Measurements from ENCODE around the gene ROCK2. TPM values are rescaled to one million over a fixed set of nuclear protein-coding genes. Genes with fewer than 3 reads are reported as not detected.

Gene ROCK2
- total RNA-seq, 1 donor from 2014 or later = 36.1 TPM

GRCh38 chr2:11366326-11366741, 21.9 kb upstream of the ROCK2 start:
- H3K9me3 Mint-ChIP-seq = no peaks in the 10 kb centered on the region
- no peak overlapping the region for H3K27ac Mint-ChIP-seq
- no peak for TF ChIP-seq EZH2phosphoT487 (IDR thresholded peaks at IDR 0.05)
- TF ChIP-seq EZH2 (IDR thresholded peaks at IDR 0.05) = no peak
- TF ChIP-seq CTCF (IDR thresholded peaks at IDR 0.05) = no peak
- H3K4me3 Mint-ChIP-seq = no peak overlapping the region
- Histone ChIP-seq H3F3A (ENCODE audit: low read depth) (no peaks in the 10 kb centered on the region), H3K27me3 (no peaks in the 10 kb centered on the region), H3K4me3 (no peak overlapping the region), H4K20me1 (ENCODE audit: low read depth) (no peaks in the 10 kb centered on the region), H3K9me3 (ENCODE audit: low read depth) (no peaks in the 10 kb centered on the region), H3K79me2 (ENCODE audit: low read depth) (no peaks in the 10 kb centered on the region), H3K4me2 (no peak overlapping the region), H3K4me1 (peaks cover 19% of the 10 kb centered on the region), H2AFZ (replicated peaks) (no peak overlapping the region), H3K36me3 (no peaks in the 10 kb centered on the region), H3K27ac (no peak overlapping the region), H3K9ac (no peak overlapping the region)
- no peak for DNase-seq (ENCODE audit: low spot score)
- H3K4me1 Mint-ChIP-seq = peaks cover 51% of the 10 kb centered on the region
- peaks cover 7% of the 10 kb centered on the region for H3K27me3 Mint-ChIP-seq (ENCODE audit: insufficient read depth, low read depth)
- no peaks in the 10 kb centered on the region for H3K36me3 Mint-ChIP-seq

- peak; percentile 83 for DNase-seq (ENCODE audit: low spot score)
- Histone ChIP-seq H3F3A (ENCODE audit: low read depth) (no peaks in the 10 kb centered on the region), H3K4me1 (peaks cover 19% of the 10 kb centered on the region), H3K9ac (no peak overlapping the region), H2AFZ (replicated peaks) (no peak overlapping the region), H3K36me3 (no peaks in the 10 kb centered on the region), H3K79me2 (ENCODE audit: low read depth) (no peaks in the 10 kb centered on the region), H3K27ac (no peak overlapping the region), H3K4me2 (peak overlapping the region; percentile 25), H3K9me3 (ENCODE audit: low read depth) (no peaks in the 10 kb centered on the region), H4K20me1 (ENCODE audit: low read depth) (no peaks in the 10 kb centered on the region), H3K27me3 (no peaks in the 10 kb centered on the region), H3K4me3 (no peak overlapping the region)
- peak overlapping the region; percentile 50 for H3K27ac Mint-ChIP-seq
- no peak for TF ChIP-seq EZH2phosphoT487 (IDR thresholded peaks at IDR 0.05)
- no peak for TF ChIP-seq CTCF (IDR thresholded peaks at IDR 0.05)
- TF ChIP-seq EZH2 (IDR thresholded peaks at IDR 0.05) = no peak
- peak overlapping the region; percentile 24 for H3K4me3 Mint-ChIP-seq
- H3K27me3 Mint-ChIP-seq (ENCODE audit: insufficient read depth, low read depth) = peaks cover 7% of the 10 kb centered on the region
- H3K9me3 Mint-ChIP-seq = no peaks in the 10 kb centered on the region
- no peaks in the 10 kb centered on the region for H3K36me3 Mint-ChIP-seq
- H3K4me1 Mint-ChIP-seq = peaks cover 48% of the 10 kb centered on the region
These were observed 20.9 kb upstream of the ROCK2 start for GRCh38 chr2:11365096-11365879.

GRCh38 chr2:11364565-11364887, 20.1 kb upstream of the ROCK2 start:
- Histone ChIP-seq H2AFZ (replicated peaks) (no peak overlapping the region), H3K4me2 (no peak overlapping the region), H3K36me3 (no peaks in the 10 kb centered on the region), H3K9ac (no peak overlapping the region), H3K79me2 (ENCODE audit: low read depth) (no peaks in the 10 kb centered on the region), H3K9me3 (ENCODE audit: low read depth) (no peaks in the 10 kb centered on the region), H4K20me1 (ENCODE audit: low read depth) (no peaks in the 10 kb centered on the region), H3K4me1 (peaks cover 19% of the 10 kb centered on the region), H3F3A (ENCODE audit: low read depth) (no peaks in the 10 kb centered on the region), H3K27me3 (no peaks in the 10 kb centered on the region), H3K4me3 (no peak overlapping the region), H3K27ac (no peak overlapping the region)
- DNase-seq (ENCODE audit: low spot score) = no peak
- TF ChIP-seq EZH2phosphoT487 (IDR thresholded peaks at IDR 0.05) (no peak), CTCF (IDR thresholded peaks at IDR 0.05) (no peak), EZH2 (IDR thresholded peaks at IDR 0.05) (no peak)
- Mint-ChIP-seq H3K9me3 (no peaks in the 10 kb centered on the region), H3K36me3 (no peaks in the 10 kb centered on the region), H3K27ac (no peak overlapping the region), H3K4me3 (no peak overlapping the region), H3K27me3 (ENCODE audit: insufficient read depth, low read depth) (peaks cover 4% of the 10 kb centered on the region), H3K4me1 (peaks cover 48% of the 10 kb centered on the region)

All from neural progenitor cell (in vitro differentiated cells).